SU-DHL-6 (cell line): ENCODE results near the gene SLC6A11.

ENCODE experiments used
- H2AFZ ChIP-seq: fragments of 200-600 bp; sonication (generic); 2 replicates; pipeline ENCODE4 v1.6.1; 2014; ENCODE audit warnings: low read depth, mild to moderate bottlenecking, moderate library complexity, mixed read lengths, antibody characterized with exemption, low read length; ENCODE audit not compliant: severe bottlenecking
- H3F3A ChIP-seq: fragments of 200-600 bp; shearing (Covaris generic); 2 replicates; pipeline ENCODE4 v1.6.0; 2016; ENCODE audit warnings: antibody characterized with exemption, mild to moderate bottlenecking; ENCODE audit not compliant: insufficient read depth
- H3K27ac ChIP-seq: fragments of 200-600 bp; sonication (generic); 2 replicates; pipeline ENCODE4 v1.5.1; 2016; ENCODE audit warnings: low read depth, mild to moderate bottlenecking, low read length, moderate library complexity, mixed read lengths
- H3K27me3 ChIP-seq: fragments of 200-600 bp; sonication (generic), shearing (Covaris generic); 2 replicates; pipeline ENCODE4 v1.6.0; 2014; ENCODE audit warnings: mild to moderate bottlenecking, low read length
- H3K36me3 ChIP-seq: fragments of 200-600 bp; sonication (generic); 2 replicates; pipeline ENCODE4 v1.6.1; 2014; ENCODE audit warnings: mild to moderate bottlenecking, low read length, mixed read lengths
- H3K4me2 ChIP-seq: fragments of 300-600, 200-600 bp; shearing (Covaris generic), sonication (generic); 2 replicates; pipeline ENCODE4 v1.6.0; 2014; ENCODE audit warnings: low read length, low read depth, mild to moderate bottlenecking; ENCODE audit not compliant: poor library complexity, severe bottlenecking
- H3K4me3 ChIP-seq: fragments of 200-600 bp; sonication (generic); 2 replicates; pipeline ENCODE4 v1.5.1; 2014; ENCODE audit warnings: antibody characterized with exemption, low read length, mild to moderate bottlenecking, mixed read lengths; ENCODE audit not compliant: insufficient read depth, poor library complexity, severe bottlenecking
- H3K79me2 ChIP-seq: fragments of 200-600 bp; sonication (generic); 2 replicates; pipeline ENCODE4 v1.6.1; 2014; ENCODE audit warnings: mild to moderate bottlenecking, low read length, moderate library complexity; ENCODE audit not compliant: insufficient read depth
- H3K9ac ChIP-seq: fragments of 200-600 bp; sonication (generic); 2 replicates; pipeline ENCODE4 v1.7.0; 2014; ENCODE audit warnings: mild to moderate bottlenecking, low read length
- H3K9me2 ChIP-seq: fragments of 200-600 bp; sonication (generic); replicated peaks from 2 replicates; pipeline ENCODE4 v1.6.1; 2014; ENCODE audit warnings: low read length; ENCODE audit not compliant: insufficient read depth
- H3K9me3 ChIP-seq: fragments of 200-600 bp; sonication (generic); 2 replicates; pipeline ENCODE4 v1.6.1; 2014; ENCODE audit warnings: low read length, mixed read lengths; ENCODE audit not compliant: insufficient read depth
- H4K20me1 ChIP-seq: fragments of 200-600 bp; sonication (generic); 2 replicates; pipeline ENCODE4 v1.6.1; 2014; ENCODE audit warnings: low read depth, mild to moderate bottlenecking, antibody characterized with exemption, low read length, moderate library complexity, mixed read lengths
- EZH2phosphoT487 ChIP-seq: fragments of 200-600 bp; sonication (generic), shearing (Covaris generic); conservative IDR thresholded peaks from 2 replicates; pipeline ENCODE4 v1.6.1; 2018; ENCODE audit warnings: mild to moderate bottlenecking, antibody characterized with exemption, low read length, moderate library complexity, mixed read lengths
- TF ChIP-seq, protein P1 (sequence below): fragments of 200-600 bp; sonication (generic); IDR thresholded peaks from one replicate; pipeline ENCODE4 v1.5.1; 2017; ENCODE audit warnings: antibody characterized with exemption, mild to moderate bottlenecking, low read length, moderate library complexity; ENCODE audit not compliant: insufficient read depth, poor library complexity, severe bottlenecking

The SLC6A11 gene

DNA sequence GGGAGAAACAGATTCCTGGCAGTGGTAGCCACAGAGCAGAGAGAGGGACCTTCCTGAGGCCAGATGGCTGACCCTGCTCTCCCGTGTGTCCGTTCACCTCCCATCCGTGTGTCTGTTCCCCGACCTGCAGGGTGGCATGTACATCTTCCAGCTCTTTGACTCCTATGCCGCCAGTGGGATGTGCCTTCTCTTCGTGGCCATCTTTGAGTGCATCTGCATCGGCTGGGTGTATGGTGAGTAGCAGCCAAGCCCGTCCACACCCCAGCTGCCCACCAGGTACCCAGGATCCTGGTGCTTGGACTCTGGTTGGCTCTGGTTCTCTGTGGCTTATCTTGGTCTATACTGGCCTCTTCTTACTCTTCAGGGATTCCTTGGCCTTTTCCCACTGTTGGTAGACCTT, 117.0 kb downstream of the SLC6A11 start:
- no peak overlapping the region for H3K4me2 ChIP-seq
- H3F3A ChIP-seq, result no peaks in the 10 kb centered on the region
- no peak for TF ChIP-seq EZH2phosphoT487

DNA sequence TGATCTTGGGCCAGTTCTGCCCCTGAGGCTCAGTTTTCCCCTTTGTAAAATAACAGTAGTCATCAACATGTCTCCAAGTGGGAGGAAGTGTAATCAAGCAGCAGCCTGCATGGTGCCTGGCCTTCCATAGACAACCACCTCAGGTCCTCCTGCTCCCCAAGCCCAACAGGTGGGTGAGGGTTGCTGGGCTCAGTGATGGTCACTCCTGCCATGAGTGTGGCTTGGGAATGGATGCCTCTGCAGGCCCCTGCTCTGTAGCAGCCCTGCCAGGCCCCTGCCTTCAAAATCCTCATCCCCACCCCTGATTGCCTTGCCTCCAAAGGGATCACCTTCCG, 117.4 kb downstream of the SLC6A11 start:
- Histone ChIP-seq H3K4me3 (no peak overlapping the region), H3K36me3 (no peaks in the 10 kb centered on the region), H3K9me3 (no peaks in the 10 kb centered on the region), H3K9ac (no peak overlapping the region), H3K27me3 (no peaks in the 10 kb centered on the region), H3K9me2 (no peaks in the 10 kb centered on the region), H3K4me2 (no peak overlapping the region), H3K27ac (no peak overlapping the region), H4K20me1 (no peaks in the 10 kb centered on the region), H2AFZ (no peak overlapping the region), H3K79me2 (no peaks in the 10 kb centered on the region), H3F3A (no peaks in the 10 kb centered on the region)
- TF ChIP-seq, protein P1, sequence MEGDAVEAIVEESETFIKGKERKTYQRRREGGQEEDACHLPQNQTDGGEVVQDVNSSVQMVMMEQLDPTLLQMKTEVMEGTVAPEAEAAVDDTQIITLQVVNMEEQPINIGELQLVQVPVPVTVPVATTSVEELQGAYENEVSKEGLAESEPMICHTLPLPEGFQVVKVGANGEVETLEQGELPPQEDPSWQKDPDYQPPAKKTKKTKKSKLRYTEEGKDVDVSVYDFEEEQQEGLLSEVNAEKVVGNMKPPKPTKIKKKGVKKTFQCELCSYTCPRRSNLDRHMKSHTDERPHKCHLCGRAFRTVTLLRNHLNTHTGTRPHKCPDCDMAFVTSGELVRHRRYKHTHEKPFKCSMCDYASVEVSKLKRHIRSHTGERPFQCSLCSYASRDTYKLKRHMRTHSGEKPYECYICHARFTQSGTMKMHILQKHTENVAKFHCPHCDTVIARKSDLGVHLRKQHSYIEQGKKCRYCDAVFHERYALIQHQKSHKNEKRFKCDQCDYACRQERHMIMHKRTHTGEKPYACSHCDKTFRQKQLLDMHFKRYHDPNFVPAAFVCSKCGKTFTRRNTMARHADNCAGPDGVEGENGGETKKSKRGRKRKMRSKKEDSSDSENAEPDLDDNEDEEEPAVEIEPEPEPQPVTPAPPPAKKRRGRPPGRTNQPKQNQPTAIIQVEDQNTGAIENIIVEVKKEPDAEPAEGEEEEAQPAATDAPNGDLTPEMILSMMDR, result no peak
- no peak for TF ChIP-seq EZH2phosphoT487

More for the DNA sequence above, 117.0 kb downstream of the SLC6A11 start:
- Histone ChIP-seq H4K20me1 (no peaks in the 10 kb centered on the region), H3K36me3 (no peaks in the 10 kb centered on the region), H3K4me3 (no peak overlapping the region), H3K27ac (no peak overlapping the region), H3K9ac (no peak overlapping the region), H3K79me2 (no peaks in the 10 kb centered on the region), H3K27me3 (no peaks in the 10 kb centered on the region), H2AFZ (no peak overlapping the region), H3K9me3 (no peaks in the 10 kb centered on the region), H3K9me2 (no peaks in the 10 kb centered on the region)

DNA sequence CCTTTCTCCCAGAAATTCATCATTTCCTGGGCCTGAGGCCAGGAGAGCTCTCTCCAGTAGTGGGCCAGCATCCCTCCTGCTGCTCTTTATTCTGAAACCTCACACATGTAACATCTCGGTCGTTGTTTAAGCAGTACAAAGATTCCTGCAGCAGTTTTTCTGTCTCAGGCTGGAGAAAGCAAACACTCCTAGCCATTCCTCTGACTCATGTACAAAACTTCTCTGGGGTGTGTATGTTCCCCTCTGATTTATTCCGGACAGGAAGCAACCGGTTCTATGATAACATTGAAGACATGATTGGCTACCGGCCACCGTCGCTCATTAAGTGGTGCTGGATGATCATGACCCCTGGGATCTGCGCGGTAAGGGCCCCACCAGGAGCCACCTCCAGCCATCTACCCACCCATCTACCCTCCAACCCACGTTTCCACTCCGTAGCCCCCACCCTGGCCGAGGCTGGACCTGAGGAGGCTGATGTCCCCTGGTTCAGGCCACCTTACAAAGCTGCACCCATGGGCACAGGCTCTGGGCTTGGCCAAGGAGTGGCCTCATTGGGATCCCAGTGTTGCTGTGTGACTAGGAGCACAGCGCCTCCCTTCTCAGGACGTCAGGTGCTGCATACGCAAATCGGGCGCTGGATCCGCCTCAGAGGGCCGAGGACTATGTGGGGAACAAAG, 117.9 kb downstream of the SLC6A11 start:
- no peaks in the 10 kb centered on the region for H3K27me3 ChIP-seq
- no peak for TF ChIP-seq EZH2phosphoT487
- TF ChIP-seq, protein P1, result no peak
- H3K9me2 ChIP-seq, result no peaks in the 10 kb centered on the region
- H4K20me1 ChIP-seq, result no peaks in the 10 kb centered on the region
- no peaks in the 10 kb centered on the region for H3K79me2 ChIP-seq
- H3K4me3 ChIP-seq, result no peak overlapping the region
- no peaks in the 10 kb centered on the region for H3F3A ChIP-seq
- no peak overlapping the region for H3K9ac ChIP-seq
- H3K4me2 ChIP-seq, result no peak overlapping the region
- no peak overlapping the region for H2AFZ ChIP-seq
- no peak overlapping the region for H3K27ac ChIP-seq
- H3K9me3 ChIP-seq, result no peaks in the 10 kb centered on the region
- H3K36me3 ChIP-seq, result no peaks in the 10 kb centered on the region

DNA sequence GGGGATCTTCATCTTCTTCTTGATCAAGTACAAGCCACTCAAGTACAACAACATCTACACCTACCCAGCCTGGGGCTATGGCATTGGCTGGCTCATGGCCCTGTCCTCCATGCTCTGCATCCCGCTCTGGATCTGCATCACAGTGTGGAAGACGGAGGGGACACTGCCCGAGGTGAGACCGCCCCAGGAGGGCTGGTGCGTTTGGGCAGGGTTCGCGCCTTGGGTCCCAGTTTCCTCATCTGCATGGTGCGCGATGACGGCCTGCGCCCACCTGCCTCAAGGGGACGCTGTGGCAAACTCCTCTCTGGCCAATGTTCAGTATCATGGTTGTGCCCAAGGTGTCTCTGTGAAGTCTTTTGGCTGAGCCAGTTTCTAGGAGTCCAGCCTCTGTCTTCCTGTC, 119.0 kb downstream of the SLC6A11 start:
- no peak overlapping the region for H3K27ac ChIP-seq

More for the DNA sequence above, 119.0 kb downstream of the SLC6A11 start:
- TF ChIP-seq, protein P1, result no peak
- TF ChIP-seq EZH2phosphoT487, result no peak
- no peak overlapping the region for H3K4me3 ChIP-seq
- H3K4me2 ChIP-seq, result no peak overlapping the region
- H3K36me3 ChIP-seq, result no peaks in the 10 kb centered on the region
- no peaks in the 10 kb centered on the region for H3K27me3 ChIP-seq
- no peak overlapping the region for H3K9ac ChIP-seq
- H3F3A ChIP-seq, result no peaks in the 10 kb centered on the region
- H3K9me2 ChIP-seq, result no peaks in the 10 kb centered on the region
- no peak overlapping the region for H2AFZ ChIP-seq
- no peaks in the 10 kb centered on the region for H4K20me1 ChIP-seq
- no peaks in the 10 kb centered on the region for H3K79me2 ChIP-seq
- no peaks in the 10 kb centered on the region for H3K9me3 ChIP-seq
